Dendritic cell treated with granulocyte-macrophage colony-stimulating factor and Interleukin-4, amounts not matched to agents 40 ng/mL and 50 ng/mL, for 4 days (primary cell): ENCODE measurements around the gene MTRFR.
A peak's percentile ranks its signal among the peaks of the same experiment; 100 is the strongest.
"Not testable (repeated sequence)": the region's sequence is repeated elsewhere in the genome, so short reads cannot be mapped to it uniquely, and the experiment has no call there.

Experiments
- H3K27ac Mint-ChIP-seq: one replicate; pipeline ENCODE4 v1.8.0; 2022; ENCODE audit warnings: mild to moderate bottlenecking, mixed read lengths
- H3K27me3 Mint-ChIP-seq: one replicate; pipeline ENCODE4 v1.8.0; 2022; ENCODE audit warnings: mild to moderate bottlenecking, mixed read lengths
- H3K36me3 Mint-ChIP-seq: one replicate; pipeline ENCODE4 v1.8.0; 2022; ENCODE audit warnings: low read depth, mixed read lengths
- H3K4me1 Mint-ChIP-seq: one replicate; pipeline ENCODE4 v1.8.0; 2022; ENCODE audit warnings: low read depth, mixed read lengths
- H3K4me3 Mint-ChIP-seq: one replicate; pipeline ENCODE4 v1.8.0; 2022; ENCODE audit warnings: mild to moderate bottlenecking, moderate library complexity, mixed read lengths
- H3K9me3 Mint-ChIP-seq: one replicate; pipeline ENCODE4 v1.8.0; 2022; ENCODE audit warnings: mixed read lengths
- intact Hi-C: fragments of 100-400 bp; cut with micrococcal nuclease; formaldehyde crosslinking; loops from one replicate; pipeline ENCODE4 v1.15.0; 2022

Gene MTRFR

GRCh38 chr12:123237646-123238329 lies 4.6 kb downstream of the MTRFR start:
- H3K27me3 Mint-ChIP-seq = no peaks in the 10 kb centered on the region
- H3K36me3 Mint-ChIP-seq = peaks cover 42% of the 10 kb centered on the region
- intact Hi-C loops = loop anchor here (5.0 to 10.0 kb wide), 2 partner anchors 195 to 373 kb away; no protein-coding TSS in a partner anchor
- peak overlapping the region; percentile 22 for H3K27ac Mint-ChIP-seq
- peaks cover 27% of the 10 kb centered on the region for H3K4me1 Mint-ChIP-seq
- H3K4me3 Mint-ChIP-seq = no peak overlapping the region
- no peaks in the 10 kb centered on the region for H3K9me3 Mint-ChIP-seq

- intact Hi-C loops = loop anchor here (5.0 to 10.0 kb wide), 2 partner anchors 196 to 374 kb away; no protein-coding TSS in a partner anchor
- H3K9me3 Mint-ChIP-seq = no peaks in the 10 kb centered on the region
- H3K4me1 Mint-ChIP-seq = peaks cover 32% of the 10 kb centered on the region
- no peaks in the 10 kb centered on the region for H3K27me3 Mint-ChIP-seq
- H3K27ac Mint-ChIP-seq = no peak overlapping the region
- no peak overlapping the region for H3K4me3 Mint-ChIP-seq
- H3K36me3 Mint-ChIP-seq = peaks cover 37% of the 10 kb centered on the region
Observed at GRCh38 chr12:123238330-123238682, 5.1 kb downstream of the MTRFR start.

GRCh38 chr12:123238961-123239360 lies 5.7 kb downstream of the MTRFR start:
- no peak overlapping the region for H3K4me3 Mint-ChIP-seq
- no peaks in the 10 kb centered on the region for H3K27me3 Mint-ChIP-seq
- H3K4me1 Mint-ChIP-seq = peaks cover 32% of the 10 kb centered on the region
- H3K27ac Mint-ChIP-seq = no peak overlapping the region
- no peaks in the 10 kb centered on the region for H3K9me3 Mint-ChIP-seq
- intact Hi-C loops = loop anchor here (5.0 to 10.0 kb wide), 2 partner anchors 197 to 374 kb away; no protein-coding TSS in a partner anchor
- H3K36me3 Mint-ChIP-seq = peaks cover 31% of the 10 kb centered on the region

DNA sequence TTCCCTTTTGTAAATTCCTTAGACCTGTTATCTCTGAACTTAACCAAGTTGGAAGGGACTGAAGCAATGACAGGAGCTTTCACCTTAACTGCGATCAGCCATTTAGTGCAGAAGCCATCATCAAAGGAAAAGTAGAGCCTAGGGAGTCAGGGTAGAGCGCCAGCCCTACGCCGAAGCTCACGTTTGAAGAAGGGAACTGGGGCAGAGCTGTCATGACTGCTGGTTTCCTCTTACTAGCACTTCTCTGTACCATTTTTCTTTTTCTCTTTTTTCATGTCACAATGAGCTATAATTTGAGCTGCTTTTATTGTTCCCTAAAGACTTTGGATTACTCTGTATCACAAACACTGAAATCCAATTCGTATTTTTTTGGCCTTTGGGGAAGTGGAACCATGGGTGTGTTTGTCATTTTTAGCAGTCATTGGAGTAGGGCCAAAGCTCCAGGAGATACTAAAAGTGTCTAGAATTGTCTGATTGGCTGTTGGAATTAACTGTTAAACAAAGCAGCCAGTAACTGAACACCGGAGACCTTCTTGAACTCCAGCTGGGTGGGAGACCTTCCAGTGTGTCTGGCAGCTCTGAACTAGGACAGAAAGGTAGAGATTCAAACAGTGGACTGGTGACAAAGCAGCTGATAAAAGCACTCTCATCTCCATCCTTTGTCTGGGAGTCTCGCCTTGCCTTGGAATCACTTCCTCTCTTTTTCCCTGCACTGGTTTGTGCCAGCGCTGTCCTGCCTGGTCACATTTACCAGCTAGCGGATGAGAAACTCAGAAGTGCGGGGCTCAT lies 9.1 kb downstream of the MTRFR start:
- H3K27ac Mint-ChIP-seq = peak overlapping the region; percentile 80
- H3K9me3 Mint-ChIP-seq = no peaks in the 10 kb centered on the region
- peaks cover 7% of the 10 kb centered on the region for H3K36me3 Mint-ChIP-seq
- peaks cover 35% of the 10 kb centered on the region for H3K4me1 Mint-ChIP-seq
- peak overlapping the region; percentile 34 for H3K4me3 Mint-ChIP-seq
- intact Hi-C loops = no loop called here
- no peaks in the 10 kb centered on the region for H3K27me3 Mint-ChIP-seq

GRCh38 chr12:123243671-123244262 lies 10.5 kb downstream of the MTRFR start:
- Mint-ChIP-seq H3K9me3 (peaks cover 10% of the 10 kb centered on the region), H3K27ac (no peak overlapping the region), H3K4me1 (peaks cover 29% of the 10 kb centered on the region), H3K36me3 (peaks cover 20% of the 10 kb centered on the region), H3K27me3 (no peaks in the 10 kb centered on the region), H3K4me3 (no peak overlapping the region)
- intact Hi-C loops = no loop called here

GRCh38 chr12:123245678-123246077 lies 12.4 kb downstream of the MTRFR start:
- Mint-ChIP-seq H3K27ac (peak overlapping the region; percentile 19), H3K9me3 (peaks cover 10% of the 10 kb centered on the region), H3K36me3 (peaks cover 30% of the 10 kb centered on the region), H3K27me3 (no peaks in the 10 kb centered on the region), H3K4me3 (no peak overlapping the region), H3K4me1 (peaks cover 39% of the 10 kb centered on the region)
- intact Hi-C loops = no loop called here

DNA sequence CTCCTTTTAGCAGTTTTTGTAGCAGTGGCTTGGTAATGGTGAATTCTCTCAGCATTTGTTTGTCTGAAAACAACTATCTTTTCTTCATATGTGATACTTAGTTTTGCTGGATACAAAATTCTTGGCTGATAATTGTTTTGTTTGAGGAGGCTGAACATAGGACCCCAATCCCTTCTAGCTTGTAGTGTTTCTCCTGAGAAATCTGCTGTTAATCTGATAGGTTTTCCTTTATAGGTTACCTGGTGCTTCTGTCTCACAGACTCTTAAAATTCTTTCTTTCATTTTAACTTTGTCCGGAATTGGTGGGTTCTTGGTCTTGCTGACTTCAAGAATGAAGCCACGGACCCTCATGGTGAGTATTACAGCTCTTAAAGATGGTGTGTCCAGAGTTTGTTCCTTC lies 14.9 kb downstream of the MTRFR start:
- H3K4me3 Mint-ChIP-seq, H3K27ac Mint-ChIP-seq, H3K27me3 Mint-ChIP-seq, intact Hi-C loops: not testable (repeated sequence)
- H3K36me3 Mint-ChIP-seq = peaks cover 38% of the 10 kb centered on the region
- peaks cover 10% of the 10 kb centered on the region for H3K9me3 Mint-ChIP-seq
- H3K4me1 Mint-ChIP-seq = peaks cover 32% of the 10 kb centered on the region

- peaks cover 30% of the 10 kb centered on the region for H3K4me1 Mint-ChIP-seq
- H3K27ac Mint-ChIP-seq, H3K4me3 Mint-ChIP-seq, H3K27me3 Mint-ChIP-seq, intact Hi-C loops: not testable (repeated sequence)
- H3K9me3 Mint-ChIP-seq = peaks cover 10% of the 10 kb centered on the region
- peaks cover 48% of the 10 kb centered on the region for H3K36me3 Mint-ChIP-seq
Observed at GRCh38 chr12:123248996-123249741, 15.9 kb downstream of the MTRFR start.

DNA sequence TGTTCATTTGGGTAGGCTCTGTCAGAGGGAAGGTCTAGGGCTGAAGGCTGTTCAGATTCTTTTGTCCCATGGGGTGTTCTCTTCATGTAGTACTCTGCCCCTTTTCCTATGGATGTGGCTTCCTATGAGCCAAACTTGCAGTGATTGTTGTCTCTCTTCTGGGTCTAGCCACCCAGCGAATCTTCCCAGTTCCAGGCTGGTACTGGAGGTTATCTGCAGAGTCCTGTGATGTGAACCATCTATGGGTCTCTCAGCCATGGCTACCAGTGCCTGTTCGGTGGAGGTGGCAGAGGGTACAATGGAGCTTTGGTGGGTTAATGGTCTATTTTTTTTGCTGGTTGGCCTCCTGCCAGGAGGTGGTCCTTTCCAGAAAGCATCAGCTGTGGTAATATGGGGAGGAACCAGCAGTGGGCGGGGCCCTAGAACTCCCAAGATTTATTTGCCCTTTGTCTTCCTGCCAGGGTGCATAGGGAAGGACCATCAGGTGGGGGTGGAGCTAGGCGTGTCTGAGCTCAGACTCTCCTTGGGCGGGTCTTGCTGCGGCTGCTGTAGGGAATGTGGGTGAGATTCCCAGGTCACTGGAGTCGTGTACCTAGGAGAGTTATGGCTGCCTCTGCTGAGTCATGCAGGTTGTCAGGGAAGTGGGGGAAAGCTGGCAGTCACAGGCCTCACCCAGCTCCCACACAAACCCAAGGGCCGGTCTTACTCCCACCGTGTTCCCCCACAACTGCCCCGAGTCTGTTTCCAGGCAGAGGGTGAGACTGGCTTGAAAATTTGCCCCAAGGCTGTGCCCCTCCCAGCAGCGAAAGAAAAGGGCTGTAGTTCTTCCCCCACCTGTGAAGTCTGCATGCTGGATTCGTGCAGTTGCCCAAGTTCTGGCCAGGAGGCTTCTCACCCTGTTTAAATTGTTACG lies 17.5 kb downstream of the MTRFR start:
- H3K4me1 Mint-ChIP-seq = peaks cover 24% of the 10 kb centered on the region
- peaks cover 64% of the 10 kb centered on the region for H3K36me3 Mint-ChIP-seq
- H3K27me3 Mint-ChIP-seq = no peaks in the 10 kb centered on the region
- H3K27ac Mint-ChIP-seq = peak overlapping the region; percentile 74
- intact Hi-C loops = no loop called here
- H3K9me3 Mint-ChIP-seq = peaks cover 10% of the 10 kb centered on the region
- H3K4me3 Mint-ChIP-seq = no peak overlapping the region

DNA sequence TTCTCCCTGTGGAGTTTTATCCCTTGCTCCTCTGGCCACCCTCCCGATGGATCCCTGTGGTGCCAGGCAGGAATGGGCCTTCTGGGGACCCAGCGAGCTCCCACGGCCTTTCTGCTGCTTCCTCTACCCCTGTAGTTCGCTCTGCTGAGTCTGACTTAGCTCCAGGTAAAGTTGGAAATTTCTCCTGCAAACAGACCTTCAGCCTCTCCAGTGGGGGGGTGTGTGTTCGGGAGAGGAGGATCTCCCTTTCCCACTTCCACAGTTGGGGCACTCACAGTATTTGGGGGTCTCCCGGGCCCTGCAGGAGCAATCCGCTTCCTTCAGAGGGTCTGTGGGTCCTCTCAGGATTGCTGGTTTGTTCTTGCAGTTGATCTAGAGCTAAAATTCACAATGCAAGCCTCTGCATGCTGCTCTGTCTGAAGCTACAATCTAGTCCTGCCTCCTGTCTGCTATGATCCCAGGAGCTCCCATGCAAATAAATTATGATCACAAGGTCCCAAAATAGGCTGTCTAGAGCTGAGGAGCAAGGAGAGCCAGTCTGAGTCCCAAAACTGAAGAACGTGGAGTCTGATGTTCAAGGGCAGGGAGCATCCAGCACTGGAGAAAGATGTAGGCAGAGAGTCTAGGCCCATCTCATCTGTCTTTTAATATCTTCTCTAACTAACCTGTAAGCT lies 18.3 kb downstream of the MTRFR start:
- H3K27ac Mint-ChIP-seq = peak overlapping the region; percentile 74
- no peak overlapping the region for H3K4me3 Mint-ChIP-seq
- H3K27me3 Mint-ChIP-seq = no peaks in the 10 kb centered on the region
- H3K9me3 Mint-ChIP-seq = peaks cover 10% of the 10 kb centered on the region
- intact Hi-C loops = no loop called here
- peaks cover 21% of the 10 kb centered on the region for H3K4me1 Mint-ChIP-seq
- H3K36me3 Mint-ChIP-seq = peaks cover 72% of the 10 kb centered on the region

GRCh38 chr12:123252365-123252764 lies 19.1 kb downstream of the MTRFR start:
- intact Hi-C loops, H3K27ac Mint-ChIP-seq, H3K27me3 Mint-ChIP-seq, H3K4me3 Mint-ChIP-seq: not testable (repeated sequence)
- Mint-ChIP-seq H3K4me1 (peaks cover 21% of the 10 kb centered on the region), H3K9me3 (peaks cover 10% of the 10 kb centered on the region), H3K36me3 (peaks cover 80% of the 10 kb centered on the region)

- no peaks in the 10 kb centered on the region for H3K9me3 Mint-ChIP-seq
- peaks cover 21% of the 10 kb centered on the region for H3K4me1 Mint-ChIP-seq
- peaks cover 81% of the 10 kb centered on the region for H3K36me3 Mint-ChIP-seq
- no peak overlapping the region for H3K4me3 Mint-ChIP-seq
- no peak overlapping the region for H3K27ac Mint-ChIP-seq
- intact Hi-C loops = no loop called here
- no peaks in the 10 kb centered on the region for H3K27me3 Mint-ChIP-seq
Observed at GRCh38 chr12:123253641-123254459, 20.6 kb downstream of the MTRFR start.
